ENCODE measurements around the gene PMCH.
"Not testable (repeated sequence)": the region's sequence is repeated elsewhere in the genome, so short reads cannot be mapped to it uniquely, and the experiment has no call there.

PMCH gene

GRCh38 chr12:102197789-102198188, at the start of gene PMCH:
Gene PMCH, minus strand, starts transcription at chr12:102197833. Its CDS starts 63 bp downstream, at chr12:102197770.
- no peak for DNase-seq (ENCODE audit: low read depth)

GRCh38 chr12:102240859-102241258, 43.2 kb upstream of the PMCH start:
- not testable (repeated sequence) for DNase-seq (ENCODE audit: low read depth)

- DNase-seq (ENCODE audit: low read depth) = no peak
Measured at GRCh38 chr12:102234599-102234998, 37.0 kb upstream of the PMCH start.

GRCh38 chr12:102232446-102232845, 34.8 kb upstream of the PMCH start:
- DNase-seq (ENCODE audit: low read depth) = peak; percentile 11

- no peak for DNase-seq (ENCODE audit: low read depth)
Measured at GRCh38 chr12:102232036-102232435, 34.4 kb upstream of the PMCH start.

- no peak for DNase-seq (ENCODE audit: low read depth)
Measured at GRCh38 chr12:102227954-102228353, 30.3 kb upstream of the PMCH start.

- no peak for DNase-seq (ENCODE audit: low read depth)
Measured at GRCh38 chr12:102220736-102221135, 23.1 kb upstream of the PMCH start.

GRCh38 chr12:102215992-102216691, 18.5 kb upstream of the PMCH start:
- DNase-seq (ENCODE audit: low read depth) = peak; percentile 24

- DNase-seq (ENCODE audit: low read depth) = no peak
Measured at GRCh38 chr12:102204025-102204424, 6.4 kb upstream of the PMCH start.

- DNase-seq (ENCODE audit: low read depth) = no peak
Measured at GRCh38 chr12:102202556-102202955, 4.9 kb upstream of the PMCH start.

GRCh38 chr12:102201436-102202061, 3.9 kb upstream of the PMCH start:
- no peak for DNase-seq (ENCODE audit: low read depth)

- no peak for DNase-seq (ENCODE audit: low read depth)
Measured at GRCh38 chr12:102195826-102196225, 1.8 kb downstream of the PMCH start.

- no peak for DNase-seq (ENCODE audit: low read depth)
Measured at GRCh38 chr12:102182635-102183034, 15.0 kb downstream of the PMCH start.

- no peak for DNase-seq (ENCODE audit: low read depth)
Measured at GRCh38 chr12:102174761-102175160, 22.9 kb downstream of the PMCH start.

- DNase-seq (ENCODE audit: low read depth) = no peak
Measured at GRCh38 chr12:102174117-102174516, 23.5 kb downstream of the PMCH start.

- DNase-seq (ENCODE audit: low read depth) = no peak
Measured at GRCh38 chr12:102172436-102172835, 25.2 kb downstream of the PMCH start.

- no peak for DNase-seq (ENCODE audit: low read depth)
Measured at GRCh38 chr12:102171951-102172350, 25.7 kb downstream of the PMCH start.

- DNase-seq (ENCODE audit: low read depth) = no peak
Measured at GRCh38 chr12:102169922-102170621, 27.6 kb downstream of the PMCH start.

GRCh38 chr12:102167821-102168604, 29.6 kb downstream of the PMCH start:
- DNase-seq (ENCODE audit: low read depth) = no peak

GRCh38 chr12:102163383-102163782, 34.2 kb downstream of the PMCH start:
- DNase-seq (ENCODE audit: low read depth) = no peak

GRCh38 chr12:102155206-102155605, 42.4 kb downstream of the PMCH start:
- not testable (repeated sequence) for DNase-seq (ENCODE audit: low read depth)

GRCh38 chr12:102147062-102147587, 50.5 kb downstream of the PMCH start:
- not testable (repeated sequence) for DNase-seq (ENCODE audit: low read depth)
